Measurements from ENCODE around the gene MKX. TPM values are rescaled to one million over a fixed set of nuclear protein-coding genes. Genes with fewer than 3 reads are reported as not detected.

The MKX gene
- total RNA-seq, 1 donor from 2014 or later = 1.4 TPM

GRCh38 chr10:27742195-27743011 lies 3.2 kb downstream of the MKX start:
- ATAC-seq = peak; percentile 77

- no peak for ATAC-seq
These were observed 4.2 kb downstream of the MKX start for GRCh38 chr10:27741173-27742091.

- ATAC-seq = no peak
These were observed 9.2 kb downstream of the MKX start for GRCh38 chr10:27736396-27736795.

- ATAC-seq = no peak
These were observed 15.6 kb downstream of the MKX start for GRCh38 chr10:27730041-27730440.

- no peak for ATAC-seq
These were observed 17.3 kb downstream of the MKX start for GRCh38 chr10:27728338-27728737.

GRCh38 chr10:27724287-27724686 lies 21.3 kb downstream of the MKX start:
- no peak for ATAC-seq

- ATAC-seq = no peak
These were observed 22.2 kb downstream of the MKX start for GRCh38 chr10:27723436-27723835.

GRCh38 chr10:27720529-27720928 lies 25.1 kb downstream of the MKX start:
- no peak for ATAC-seq

GRCh38 chr10:27719052-27719451 lies 26.6 kb downstream of the MKX start:
- no peak for ATAC-seq

GRCh38 chr10:27717861-27718260 lies 27.8 kb downstream of the MKX start:
- ATAC-seq = no peak

- no peak for ATAC-seq
These were observed 28.4 kb downstream of the MKX start for GRCh38 chr10:27717224-27717623.

GRCh38 chr10:27716521-27716920 lies 29.1 kb downstream of the MKX start:
- no peak for ATAC-seq

- no peak for ATAC-seq
These were observed 30.1 kb downstream of the MKX start for GRCh38 chr10:27715505-27715904.

- ATAC-seq = no peak
These were observed 31.3 kb downstream of the MKX start for GRCh38 chr10:27714349-27714748.

- no peak for ATAC-seq
These were observed 31.7 kb downstream of the MKX start for GRCh38 chr10:27713941-27714340.

GRCh38 chr10:27710014-27710413 lies 35.6 kb downstream of the MKX start:
- ATAC-seq = no peak

- ATAC-seq = peak; percentile 90
These were observed 36.3 kb downstream of the MKX start for GRCh38 chr10:27709304-27709703.

GRCh38 chr10:27701938-27702537 lies 43.6 kb downstream of the MKX start:
- ATAC-seq = no peak

GRCh38 chr10:27699776-27700175 lies 45.8 kb downstream of the MKX start:
- no peak for ATAC-seq

- no peak for ATAC-seq
These were observed 46.7 kb downstream of the MKX start for GRCh38 chr10:27698961-27699360.

GRCh38 chr10:27696466-27696865 lies 49.2 kb downstream of the MKX start:
- no peak for ATAC-seq

GRCh38 chr10:27695706-27696105 lies 49.9 kb downstream of the MKX start:
- ATAC-seq = no peak

- no peak for ATAC-seq
These were observed 50.5 kb downstream of the MKX start for GRCh38 chr10:27695088-27695487.
